Measurements from ENCODE around the gene XYLT1.

XYLT1 gene

DNA sequence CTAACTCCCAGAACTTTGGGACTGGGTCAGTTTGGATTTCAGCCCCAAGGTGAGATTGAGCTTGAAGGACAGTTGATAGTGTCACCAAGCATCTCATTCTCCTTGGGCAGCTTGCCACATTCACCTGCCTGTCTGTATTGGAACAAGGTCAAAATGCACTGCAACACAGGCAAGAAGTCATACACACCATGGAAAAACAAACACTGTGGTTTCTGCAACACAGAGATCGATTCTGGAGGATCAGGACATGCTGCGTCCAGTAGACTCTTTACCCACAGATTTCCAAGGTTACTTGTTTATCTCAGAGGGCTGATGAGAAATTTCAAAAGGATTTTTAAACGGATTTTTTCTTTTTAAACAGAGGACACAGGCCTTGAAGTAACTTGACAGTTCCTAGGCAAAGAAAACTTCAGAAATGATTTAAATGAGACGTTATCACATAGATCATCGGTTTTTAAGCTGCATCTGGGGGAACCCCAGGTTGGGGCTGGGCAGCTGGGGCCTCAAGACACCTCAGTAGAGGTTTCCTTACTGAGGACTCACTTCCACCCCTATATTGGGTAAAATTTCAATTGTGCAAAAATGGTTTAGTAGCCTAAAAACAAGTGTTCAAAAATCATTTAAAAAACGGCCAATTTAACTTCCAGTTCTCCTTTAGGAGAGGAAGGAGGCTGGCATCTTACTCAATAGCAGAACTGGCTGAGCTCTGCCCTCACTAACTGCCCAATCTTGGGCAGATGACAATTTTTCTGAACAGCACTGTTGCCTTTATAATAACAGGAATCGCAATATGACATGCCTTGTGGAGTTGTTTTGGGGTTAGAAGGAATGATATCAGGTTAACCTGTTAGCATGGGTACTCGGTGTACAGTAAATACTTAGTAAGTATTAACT lies 299.3 kb downstream of the XYLT1 start:
- H3K4me1 Mint-ChIP-seq = peaks cover 16% of the 10 kb centered on the region
- no peak overlapping the region for H3K4me3 Mint-ChIP-seq
- H3K27me3 Mint-ChIP-seq = no peaks in the 10 kb centered on the region
- no peaks in the 10 kb centered on the region for H3K9me3 Mint-ChIP-seq
- H3K27ac Mint-ChIP-seq = no peak overlapping the region
- H3K36me3 Mint-ChIP-seq = peaks cover 18% of the 10 kb centered on the region

DNA sequence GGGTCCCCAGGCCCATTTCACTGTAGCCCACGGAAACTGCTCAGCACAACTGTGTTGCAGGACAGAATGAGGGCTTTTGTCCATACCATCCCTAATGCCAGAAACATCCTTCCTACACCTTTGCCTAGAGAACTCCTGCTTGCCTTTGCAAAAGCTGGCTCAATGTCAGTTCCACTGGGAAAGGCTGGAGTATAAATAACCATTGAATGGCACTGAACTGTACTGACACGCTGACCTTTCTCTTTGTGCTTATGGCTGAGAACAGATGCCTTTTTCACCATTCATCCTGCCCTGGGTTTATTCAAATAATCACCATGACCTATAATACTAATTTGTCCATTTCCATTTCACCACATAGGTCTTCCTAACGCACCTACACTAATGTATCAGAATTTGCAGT lies 300.3 kb downstream of the XYLT1 start:
- no peaks in the 10 kb centered on the region for H3K27me3 Mint-ChIP-seq
- peaks cover 16% of the 10 kb centered on the region for H3K4me1 Mint-ChIP-seq
- H3K27ac Mint-ChIP-seq = no peak overlapping the region
- H3K36me3 Mint-ChIP-seq = peaks cover 18% of the 10 kb centered on the region
- no peak overlapping the region for H3K4me3 Mint-ChIP-seq
- no peaks in the 10 kb centered on the region for H3K9me3 Mint-ChIP-seq

DNA sequence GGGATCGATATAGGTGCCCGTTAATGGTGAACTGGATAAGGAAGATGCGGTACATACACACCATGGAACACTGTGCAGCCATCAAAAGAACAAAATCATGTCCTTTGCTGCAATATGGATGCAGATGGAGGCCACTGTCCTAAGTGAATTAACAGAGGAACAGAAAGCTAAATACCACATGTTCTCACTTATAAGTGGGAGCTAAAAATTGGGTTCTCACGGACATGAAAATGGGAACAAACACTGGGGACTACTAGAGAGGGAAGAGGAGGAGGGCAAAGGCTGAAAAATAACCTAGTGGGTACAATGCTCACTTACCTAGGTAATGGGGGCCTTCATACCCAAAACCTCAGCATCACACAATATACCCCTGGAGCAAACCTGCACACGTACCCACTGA lies 302.6 kb downstream of the XYLT1 start:
- Mint-ChIP-seq H3K36me3 (peaks cover 17% of the 10 kb centered on the region), H3K27me3 (no peaks in the 10 kb centered on the region), H3K27ac (no peak overlapping the region), H3K4me1 (peaks cover 5% of the 10 kb centered on the region), H3K4me3 (no peak overlapping the region), H3K9me3 (no peaks in the 10 kb centered on the region)

DNA sequence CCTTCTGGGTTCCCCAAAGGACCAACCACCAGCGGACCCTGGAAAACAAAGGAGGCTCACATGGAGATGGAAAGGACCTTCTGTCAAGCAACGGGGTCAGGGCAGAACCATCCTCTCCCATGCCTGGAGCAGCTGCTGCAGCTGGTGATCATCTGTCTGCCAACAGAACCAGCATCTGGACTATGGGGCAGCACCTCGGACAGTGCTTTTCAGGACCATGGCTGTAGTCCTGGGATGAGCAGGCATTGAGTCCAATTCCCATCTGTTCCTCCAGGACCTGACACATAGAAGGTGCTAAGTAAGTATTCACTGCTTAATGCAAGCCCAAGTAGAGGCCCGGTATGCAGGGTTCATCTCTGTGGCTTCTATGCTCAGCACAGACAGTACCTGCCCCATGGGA lies 304.7 kb downstream of the XYLT1 start:
- no peak overlapping the region for H3K27ac Mint-ChIP-seq
- H3K4me3 Mint-ChIP-seq = no peak overlapping the region
- H3K36me3 Mint-ChIP-seq = peaks cover 23% of the 10 kb centered on the region
- H3K4me1 Mint-ChIP-seq = no peaks in the 10 kb centered on the region
- H3K9me3 Mint-ChIP-seq = no peaks in the 10 kb centered on the region
- H3K27me3 Mint-ChIP-seq = no peaks in the 10 kb centered on the region

DNA sequence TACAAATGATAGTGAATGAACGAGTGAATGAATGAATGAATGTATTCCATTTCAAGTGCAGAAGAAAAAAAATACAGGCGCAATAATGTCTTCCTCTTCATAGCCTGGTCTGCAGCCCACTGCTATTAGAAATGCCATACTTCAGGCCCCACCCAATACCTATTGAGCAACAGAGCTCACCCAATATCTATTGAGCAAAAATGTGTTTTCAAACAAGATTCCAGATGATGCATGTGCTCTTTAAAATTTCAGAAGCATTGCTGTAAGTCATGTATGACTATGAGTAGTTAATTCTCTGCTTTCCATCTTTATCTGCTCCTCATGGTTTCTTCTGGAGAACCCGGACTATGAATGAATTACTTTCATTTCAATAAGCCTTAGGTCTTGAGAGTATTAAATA lies 308.2 kb downstream of the XYLT1 start:
- Mint-ChIP-seq H3K4me1 (no peaks in the 10 kb centered on the region), H3K9me3 (no peaks in the 10 kb centered on the region), H3K36me3 (peaks cover 22% of the 10 kb centered on the region), H3K27ac (no peak overlapping the region), H3K27me3 (no peaks in the 10 kb centered on the region), H3K4me3 (no peak overlapping the region)

DNA sequence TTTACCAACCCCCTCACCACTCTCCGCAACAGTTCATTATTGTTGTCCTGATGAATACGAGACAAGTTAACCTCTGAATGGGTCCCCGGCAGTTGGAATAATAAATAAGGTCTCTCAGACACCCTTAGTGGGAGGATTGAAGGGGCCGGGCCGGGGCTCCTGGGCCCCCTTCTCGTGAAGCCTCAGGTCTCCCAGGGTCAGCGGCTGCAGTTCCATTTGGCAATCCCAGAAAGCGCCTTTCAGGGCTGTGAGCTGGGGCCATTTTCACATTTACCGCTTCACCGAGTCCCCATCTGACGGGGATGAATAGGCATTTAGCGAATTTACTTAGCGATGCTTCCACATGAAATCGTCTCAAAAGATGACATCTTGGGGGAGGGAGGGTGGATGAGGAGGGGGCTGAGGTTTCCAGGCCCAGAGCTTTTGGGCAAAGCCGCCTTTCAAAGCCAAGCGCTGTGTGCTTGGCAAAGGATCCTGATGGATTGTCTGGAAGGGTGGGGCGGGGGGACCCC lies 309.8 kb downstream of the XYLT1 start:
- no peaks in the 10 kb centered on the region for H3K9me3 Mint-ChIP-seq
- H3K4me3 Mint-ChIP-seq = no peak overlapping the region
- no peak overlapping the region for H3K27ac Mint-ChIP-seq
- no peaks in the 10 kb centered on the region for H3K4me1 Mint-ChIP-seq
- no peaks in the 10 kb centered on the region for H3K27me3 Mint-ChIP-seq
- H3K36me3 Mint-ChIP-seq = peaks cover 22% of the 10 kb centered on the region

DNA sequence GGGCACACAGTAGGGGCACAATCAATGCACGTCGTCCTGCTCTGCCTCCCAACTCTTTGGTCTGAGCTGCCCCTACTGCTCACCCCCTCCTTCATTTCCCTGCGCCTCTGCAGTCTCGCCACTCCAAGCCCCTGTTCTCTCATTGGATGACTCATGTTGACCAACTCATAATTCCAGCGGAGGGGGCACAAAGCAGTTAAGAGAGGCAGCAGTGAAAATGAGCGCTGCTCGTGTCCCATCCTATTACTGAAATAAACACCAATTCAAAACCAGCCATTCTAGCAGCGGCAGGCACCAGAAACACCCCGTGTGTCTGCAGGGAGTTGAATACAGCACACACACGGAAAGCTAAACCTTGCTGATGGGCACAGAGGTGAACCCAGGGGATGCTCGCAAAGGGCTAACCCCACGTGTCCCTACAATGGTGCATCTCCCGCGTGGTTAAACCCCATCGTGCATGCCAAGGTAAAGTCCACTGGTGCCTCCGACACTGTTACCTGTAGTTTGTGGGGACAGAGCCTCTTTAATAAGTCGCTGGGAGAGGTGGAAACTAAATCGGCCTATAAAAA lies 310.4 kb downstream of the XYLT1 start:
- Mint-ChIP-seq H3K27me3 (no peaks in the 10 kb centered on the region), H3K9me3 (no peaks in the 10 kb centered on the region), H3K4me1 (no peaks in the 10 kb centered on the region), H3K36me3 (peaks cover 19% of the 10 kb centered on the region), H3K27ac (no peak overlapping the region), H3K4me3 (no peak overlapping the region)

DNA sequence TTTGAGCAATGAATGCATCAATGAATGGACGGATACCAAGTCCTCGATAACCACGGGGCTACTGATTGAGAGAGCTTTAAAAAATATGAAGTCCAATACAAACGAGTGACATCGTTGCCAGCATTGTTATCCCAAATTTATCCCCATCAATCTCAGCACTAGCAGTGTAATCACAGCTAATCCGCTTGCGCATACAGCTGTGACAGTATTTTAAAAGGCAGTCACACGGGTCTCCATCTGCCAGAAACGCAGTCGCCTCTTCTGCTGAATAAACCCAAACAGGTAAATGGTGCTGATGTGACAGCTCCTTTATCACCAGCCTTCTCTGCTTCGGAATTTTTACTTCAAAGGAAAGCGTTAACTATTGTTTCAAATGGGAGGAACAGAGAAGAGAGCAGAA lies 311.1 kb downstream of the XYLT1 start:
- Mint-ChIP-seq H3K36me3 (peaks cover 19% of the 10 kb centered on the region), H3K4me3 (no peak overlapping the region), H3K27ac (no peak overlapping the region), H3K4me1 (no peaks in the 10 kb centered on the region), H3K27me3 (no peaks in the 10 kb centered on the region), H3K9me3 (no peaks in the 10 kb centered on the region)

DNA sequence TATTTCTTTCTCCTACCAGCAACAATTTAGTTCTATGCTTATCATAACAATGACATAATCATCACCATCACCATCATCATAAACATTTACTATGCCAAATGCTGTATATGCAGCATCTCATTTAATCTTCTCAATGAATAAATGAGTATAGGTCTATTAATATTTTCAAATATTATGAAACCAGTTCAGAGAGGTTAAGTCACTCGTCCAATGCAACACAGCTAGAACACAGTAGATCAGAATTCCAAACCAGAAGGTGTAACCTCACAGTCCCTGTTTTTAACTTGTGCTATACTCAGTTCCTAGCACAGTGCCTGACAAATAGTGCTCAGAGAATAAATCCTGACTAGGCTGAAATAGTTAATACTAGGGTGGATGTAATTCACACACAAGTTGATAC lies 314.8 kb downstream of the XYLT1 start:
- Mint-ChIP-seq H3K9me3 (no peaks in the 10 kb centered on the region), H3K27me3 (no peaks in the 10 kb centered on the region), H3K4me3 (no peak overlapping the region), H3K4me1 (no peaks in the 10 kb centered on the region), H3K36me3 (peaks cover 11% of the 10 kb centered on the region), H3K27ac (no peak overlapping the region)

DNA sequence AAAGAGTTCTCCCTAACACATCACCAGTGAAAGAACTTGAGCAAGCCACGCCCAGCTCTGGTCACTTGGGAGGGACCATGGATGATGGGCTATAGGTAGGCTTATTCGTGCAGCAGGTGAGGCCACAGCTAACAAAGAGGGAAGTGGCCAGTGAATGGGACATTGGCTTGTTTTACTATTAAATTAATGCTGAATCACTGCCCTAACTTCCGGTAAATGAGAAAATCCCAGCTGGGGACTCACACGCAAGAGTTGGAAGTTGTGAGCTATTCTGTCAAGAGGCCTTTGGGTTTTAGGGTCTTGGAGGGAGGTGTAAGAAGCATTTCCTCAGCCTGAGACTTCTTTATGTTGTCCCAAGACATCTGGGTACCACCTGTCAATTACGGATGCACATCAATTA lies 315.3 kb downstream of the XYLT1 start:
- H3K27ac Mint-ChIP-seq = no peak overlapping the region
- H3K4me1 Mint-ChIP-seq = no peaks in the 10 kb centered on the region
- H3K4me3 Mint-ChIP-seq = no peak overlapping the region
- peaks cover 11% of the 10 kb centered on the region for H3K36me3 Mint-ChIP-seq
- H3K9me3 Mint-ChIP-seq = no peaks in the 10 kb centered on the region
- H3K27me3 Mint-ChIP-seq = no peaks in the 10 kb centered on the region

DNA sequence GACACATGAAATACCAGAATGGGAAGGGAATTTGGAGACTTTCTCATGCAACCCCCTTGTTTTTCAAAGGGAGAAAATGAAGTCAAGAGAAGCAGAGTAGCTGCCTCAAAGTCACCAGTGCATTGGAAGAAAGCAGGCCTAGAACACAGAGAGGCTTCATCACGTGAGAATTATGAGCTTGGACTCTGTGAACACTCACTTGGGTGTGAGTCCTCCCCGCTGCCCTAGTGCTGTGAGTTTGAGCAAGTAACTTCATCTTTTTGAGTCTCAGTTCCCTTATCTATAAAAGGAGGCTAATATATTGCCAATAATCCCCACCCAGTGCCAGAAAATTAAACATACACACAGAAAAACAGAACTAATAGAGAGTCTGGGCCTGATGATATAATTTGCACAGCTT lies 315.8 kb downstream of the XYLT1 start:
- Mint-ChIP-seq H3K4me3 (no peak overlapping the region), H3K36me3 (peaks cover 11% of the 10 kb centered on the region), H3K9me3 (no peaks in the 10 kb centered on the region), H3K27ac (no peak overlapping the region), H3K4me1 (no peaks in the 10 kb centered on the region), H3K27me3 (no peaks in the 10 kb centered on the region)

DNA sequence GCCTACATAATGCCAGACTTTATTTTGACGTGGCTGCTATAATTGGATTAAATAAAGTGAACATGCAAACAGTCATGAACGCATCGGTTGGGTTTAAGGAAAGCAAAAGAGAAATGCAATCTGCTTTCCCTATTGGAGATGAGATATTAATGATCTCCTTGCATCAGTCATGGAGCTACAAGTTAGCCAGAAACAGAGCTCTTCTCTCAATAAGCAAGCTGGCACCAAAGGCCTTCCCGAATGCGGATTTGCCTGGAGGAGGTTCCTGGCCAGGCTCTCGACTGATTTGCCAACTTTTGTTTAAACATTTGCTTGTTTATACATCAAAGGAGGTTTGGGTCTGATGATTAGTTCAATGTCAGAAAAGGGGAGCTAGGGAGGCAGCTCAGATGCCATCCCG lies 318.4 kb downstream of the XYLT1 start:
- Mint-ChIP-seq H3K4me1 (no peaks in the 10 kb centered on the region), H3K27ac (no peak overlapping the region), H3K27me3 (no peaks in the 10 kb centered on the region), H3K9me3 (no peaks in the 10 kb centered on the region), H3K36me3 (peaks cover 3% of the 10 kb centered on the region), H3K4me3 (no peak overlapping the region)

DNA sequence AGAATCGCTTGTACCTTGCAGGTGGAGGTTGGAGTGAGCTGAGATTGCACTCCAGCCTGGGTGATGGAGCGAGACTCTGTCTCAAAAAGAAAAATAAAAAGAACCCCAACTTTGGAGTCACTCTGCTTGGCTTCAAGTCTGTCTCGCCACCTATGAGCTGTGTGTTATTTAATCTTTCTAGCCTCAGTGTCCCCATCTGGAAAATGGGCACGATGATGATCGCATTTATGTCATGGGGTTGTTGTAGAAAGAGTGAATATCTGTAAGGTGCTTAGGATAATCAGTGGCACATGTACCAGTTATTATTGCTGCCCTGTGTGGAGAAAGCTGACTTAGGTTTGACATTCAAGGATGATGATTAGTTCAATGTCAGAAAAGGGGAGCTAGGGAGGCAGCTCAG lies 319.4 kb downstream of the XYLT1 start:
- peaks cover 3% of the 10 kb centered on the region for H3K36me3 Mint-ChIP-seq
- H3K9me3 Mint-ChIP-seq = no peaks in the 10 kb centered on the region
- no peak overlapping the region for H3K27ac Mint-ChIP-seq
- H3K27me3 Mint-ChIP-seq = no peaks in the 10 kb centered on the region
- no peak overlapping the region for H3K4me3 Mint-ChIP-seq
- H3K4me1 Mint-ChIP-seq = no peaks in the 10 kb centered on the region

DNA sequence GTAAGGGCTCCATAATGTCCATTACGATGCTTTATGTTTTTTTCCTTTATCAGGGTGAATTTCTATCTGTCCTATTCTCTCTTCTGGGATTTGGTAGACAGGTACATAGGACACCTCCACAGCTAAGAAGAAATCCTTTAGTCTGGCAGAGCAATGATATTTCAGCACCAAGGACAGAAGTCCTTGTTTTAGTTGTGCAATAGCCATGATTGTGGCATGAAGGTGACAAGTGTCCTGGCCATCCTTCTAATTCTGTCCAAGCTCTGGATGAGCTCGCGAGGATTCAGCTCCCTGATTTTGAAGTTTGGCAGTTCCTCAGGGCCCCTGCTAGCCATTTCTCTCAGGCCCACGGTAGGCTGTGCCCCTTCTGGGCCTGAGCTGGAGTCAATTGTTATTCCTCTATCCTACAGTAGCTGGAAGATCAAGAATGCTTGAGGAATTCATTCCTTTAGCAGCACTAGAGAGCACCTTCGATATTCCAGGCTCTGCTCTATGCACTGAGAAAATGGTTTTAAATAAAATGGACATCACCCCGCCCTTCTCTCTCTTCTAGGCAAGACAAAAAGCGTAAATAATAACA lies 320.8 kb downstream of the XYLT1 start:
- peaks cover 6% of the 10 kb centered on the region for H3K36me3 Mint-ChIP-seq
- no peaks in the 10 kb centered on the region for H3K9me3 Mint-ChIP-seq
- no peaks in the 10 kb centered on the region for H3K27me3 Mint-ChIP-seq
- H3K27ac Mint-ChIP-seq = no peak overlapping the region
- H3K4me1 Mint-ChIP-seq = no peaks in the 10 kb centered on the region
- H3K4me3 Mint-ChIP-seq = no peak overlapping the region

DNA sequence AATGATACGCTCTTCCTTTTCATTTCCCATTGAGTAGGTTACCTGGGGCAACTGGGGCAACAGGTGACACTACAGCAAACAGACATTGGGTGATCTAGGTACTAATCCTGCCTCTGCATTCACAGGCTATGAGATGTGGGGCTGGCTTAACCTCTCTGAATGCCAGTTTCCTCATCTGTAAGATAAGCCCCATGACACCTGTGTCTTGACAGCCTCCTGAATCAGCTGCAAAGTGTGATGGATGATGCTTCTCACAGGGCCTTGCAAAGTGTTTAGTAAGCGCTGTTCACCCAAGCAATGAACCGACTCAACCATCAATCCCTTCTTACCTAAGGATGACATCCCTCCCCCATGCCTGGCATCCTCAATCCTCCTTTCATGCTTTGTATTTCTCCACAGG lies 322.8 kb downstream of the XYLT1 start:
- no peak overlapping the region for H3K27ac Mint-ChIP-seq
- H3K27me3 Mint-ChIP-seq = no peaks in the 10 kb centered on the region
- H3K9me3 Mint-ChIP-seq = no peaks in the 10 kb centered on the region
- H3K36me3 Mint-ChIP-seq = peaks cover 6% of the 10 kb centered on the region
- no peaks in the 10 kb centered on the region for H3K4me1 Mint-ChIP-seq
- no peak overlapping the region for H3K4me3 Mint-ChIP-seq

DNA sequence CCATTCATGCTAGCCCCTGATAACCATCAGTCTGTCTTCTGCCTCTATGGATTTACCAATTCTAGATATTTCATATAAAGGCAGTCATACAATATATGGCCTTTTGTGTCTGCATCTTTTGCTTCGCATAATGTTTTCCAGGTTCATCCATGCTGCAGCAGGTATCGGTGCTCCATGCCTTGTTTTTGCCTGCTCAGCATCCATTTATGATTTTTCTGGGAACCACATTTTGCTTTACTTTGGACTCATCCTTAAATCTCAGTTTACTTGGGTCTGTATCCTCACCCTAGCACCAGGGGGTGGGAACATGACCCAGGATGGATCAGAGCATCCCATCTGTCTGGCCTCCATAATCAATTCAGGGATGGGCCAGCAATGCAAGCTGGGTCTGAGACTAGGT lies 325.7 kb downstream of the XYLT1 start:
- H3K9me3 Mint-ChIP-seq = no peaks in the 10 kb centered on the region
- H3K4me1 Mint-ChIP-seq = no peaks in the 10 kb centered on the region
- H3K4me3 Mint-ChIP-seq = no peak overlapping the region
- peaks cover 7% of the 10 kb centered on the region for H3K36me3 Mint-ChIP-seq
- H3K27me3 Mint-ChIP-seq = no peaks in the 10 kb centered on the region
- H3K27ac Mint-ChIP-seq = no peak overlapping the region
